Medulla oblongata (tissue), 1 donor: ENCODE results near the gene NHLRC4.

Experiments
- DNase-seq: peaks from one replicate; pipeline ENCODE4 v3.0.0-alpha.2; 2015; ENCODE audit errors: extremely low spot score

The NHLRC4 gene

DNA sequence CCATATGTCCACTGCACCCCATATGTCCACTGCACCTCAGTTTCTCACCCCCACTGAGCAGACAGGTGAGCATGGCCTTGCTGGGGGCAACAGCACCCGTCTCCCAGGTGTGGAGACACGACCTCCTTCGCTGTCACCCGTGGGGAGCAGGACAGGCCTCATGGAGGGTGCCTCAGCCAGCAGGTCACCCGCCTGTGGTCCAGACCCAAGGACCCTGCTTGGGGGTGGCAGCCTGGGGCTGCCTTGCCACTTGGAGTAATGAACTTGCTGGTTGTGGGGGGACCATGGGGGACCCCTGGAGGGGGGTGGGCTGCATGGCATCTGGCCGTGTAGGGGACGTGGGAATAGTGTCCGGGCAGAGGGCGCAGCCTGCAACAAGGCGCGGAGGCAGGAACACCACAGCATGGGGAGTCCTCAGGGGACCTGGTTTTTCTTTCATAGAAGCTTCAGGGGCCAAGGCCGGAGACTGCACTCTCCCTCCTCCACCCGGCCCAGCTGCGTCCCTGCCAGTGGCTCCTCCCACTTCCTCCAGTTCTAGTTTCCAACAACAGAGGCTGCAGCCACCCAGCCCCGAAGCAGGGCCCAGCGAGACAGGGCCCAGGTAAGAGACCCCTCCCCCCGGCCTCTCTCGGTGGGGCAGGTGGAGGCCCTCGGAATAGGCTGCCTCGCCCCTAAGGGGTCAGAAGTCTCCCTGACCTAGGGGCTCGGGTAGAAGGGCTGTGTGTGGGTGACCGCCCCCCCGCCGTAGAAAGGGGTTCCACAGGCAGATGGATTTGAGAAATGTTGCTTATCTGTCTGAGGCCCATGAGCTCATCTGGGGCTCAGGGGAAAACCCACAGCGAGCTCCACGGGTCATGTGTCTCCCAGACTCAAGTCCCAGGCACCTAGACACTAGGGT, at the start of gene NHLRC4:
Gene NHLRC4, plus strand, starts transcription at position 531 of the 898 bp plus-strand sequence. CDS start 1,043 bp downstream, outside the sequence.
- DNase-seq, result peak; percentile 24

GRCh38 chr16:518858-519257, 47.9 kb upstream of the NHLRC4 start:
- peak; percentile 55 for DNase-seq

DNA sequence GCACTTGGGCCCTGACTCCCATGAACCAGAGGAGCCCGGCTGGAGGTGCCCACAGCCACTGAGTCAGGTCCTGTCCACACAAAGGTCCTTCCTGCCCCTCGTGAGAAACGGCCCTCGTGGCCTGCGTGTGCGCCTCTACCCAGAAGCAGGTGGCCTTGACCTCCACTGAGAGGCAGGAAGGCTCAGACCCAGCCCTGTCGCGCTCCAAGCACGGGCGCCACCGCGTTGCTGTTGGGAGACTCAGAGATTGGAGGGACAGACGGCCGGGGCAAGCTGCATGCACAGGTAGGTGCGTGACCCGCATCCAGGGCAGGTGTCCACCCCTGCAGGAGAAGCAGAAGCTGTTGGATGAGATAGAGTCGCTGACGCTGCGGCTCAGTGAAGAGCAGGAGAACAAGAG, 47.4 kb upstream of the NHLRC4 start:
- DNase-seq, result no peak

DNA sequence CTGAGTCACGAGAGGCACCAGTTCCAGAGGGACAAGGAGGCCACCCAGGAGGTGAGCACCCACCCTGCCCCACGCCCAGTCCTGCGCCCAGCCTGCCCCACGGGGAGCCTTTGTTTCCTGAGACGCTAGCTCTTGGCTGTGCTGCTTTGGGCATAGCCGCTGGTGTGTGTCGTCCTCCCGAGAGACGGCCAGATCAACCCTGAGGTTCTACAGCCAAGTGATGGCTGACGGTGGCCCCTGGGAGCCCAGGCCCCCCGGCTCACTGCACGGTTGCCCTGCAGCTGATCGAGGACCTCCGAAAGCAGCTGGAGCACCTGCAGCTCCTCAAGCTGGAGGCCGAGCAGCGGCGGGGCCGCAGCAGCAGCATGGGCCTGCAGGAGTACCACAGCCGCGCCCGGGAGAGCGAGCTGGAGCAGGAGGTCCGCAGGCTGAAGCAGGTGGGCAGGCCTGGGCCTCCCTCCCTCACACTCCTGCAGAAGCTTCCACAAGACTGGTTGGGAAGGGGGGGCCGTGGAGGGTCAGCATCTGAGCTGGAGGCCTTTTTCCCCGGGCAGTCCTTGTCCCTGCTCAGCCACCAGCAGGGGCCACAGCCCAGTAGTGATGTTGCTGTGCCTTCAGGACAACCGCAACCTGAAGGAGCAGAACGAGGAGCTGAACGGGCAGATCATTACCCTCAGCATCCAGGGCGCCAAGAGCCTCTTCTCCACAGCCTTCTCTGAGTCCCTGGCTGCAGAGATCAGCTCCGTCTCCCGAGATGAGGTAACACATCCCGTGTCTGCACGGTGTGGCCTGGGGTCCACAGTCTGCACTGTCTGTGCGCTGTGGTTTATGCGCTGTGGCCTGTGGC, 46.7 kb upstream of the NHLRC4 start:
- no peak for DNase-seq

DNA sequence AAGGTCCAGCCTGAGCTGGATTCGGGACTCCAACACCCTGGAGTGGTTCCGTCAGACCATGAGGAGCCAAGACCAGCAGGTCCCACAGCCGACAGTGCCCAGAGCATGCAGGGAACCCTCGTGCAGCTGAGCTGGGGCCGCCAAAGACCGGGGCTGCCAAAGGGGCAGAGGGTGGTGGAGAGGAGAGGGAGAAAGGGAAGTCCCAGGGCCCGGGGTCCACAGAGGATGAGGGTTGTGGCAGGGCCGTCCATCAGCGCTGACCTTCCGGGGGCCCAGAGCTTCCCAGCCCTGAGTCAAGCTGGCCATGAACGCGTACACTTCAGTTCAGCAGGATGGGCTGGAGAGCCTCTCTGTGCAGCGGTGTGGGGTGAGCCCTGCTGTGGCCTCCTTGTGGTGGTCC, 46.0 kb upstream of the NHLRC4 start:
- no peak for DNase-seq

DNA sequence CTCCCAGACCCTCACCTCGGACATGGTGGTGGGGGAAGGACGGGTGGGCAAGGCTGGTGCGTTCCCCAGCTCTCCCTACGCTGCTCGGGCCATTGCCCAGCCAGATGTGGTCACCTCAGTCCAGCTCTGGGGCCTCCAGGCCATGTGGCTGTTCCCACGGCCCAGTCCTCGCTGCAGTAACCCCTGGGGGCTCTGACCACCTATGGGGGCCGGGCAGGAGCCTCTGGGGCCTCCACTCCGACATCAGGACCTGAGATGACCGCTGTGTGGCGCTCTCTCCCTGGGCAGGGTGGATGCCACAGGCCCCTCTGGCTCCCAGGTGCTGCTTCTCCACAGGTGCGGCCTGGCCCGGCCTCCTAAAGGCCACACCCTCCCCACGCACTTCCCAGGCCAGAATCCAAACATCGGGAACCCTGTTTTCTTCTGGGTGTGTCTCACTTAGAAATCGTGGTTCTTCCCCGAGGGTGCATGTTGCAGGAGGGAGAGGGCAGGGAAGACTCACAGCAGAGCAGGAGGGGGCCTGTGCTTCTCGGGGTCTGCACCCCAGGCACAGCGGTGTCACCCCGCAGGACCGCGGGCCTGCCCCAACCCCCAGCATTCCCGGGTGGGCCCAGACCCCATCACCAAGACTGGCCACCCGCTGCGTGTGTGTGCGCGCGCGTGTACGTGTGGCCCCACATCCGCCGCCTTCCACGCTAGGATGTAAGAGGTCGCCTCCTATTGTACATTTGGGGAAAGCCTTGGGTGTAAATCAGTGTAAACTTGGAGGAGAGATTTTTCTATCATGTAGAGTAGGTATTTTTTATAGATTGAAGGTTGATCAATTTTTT, 45.2 kb upstream of the NHLRC4 start:
- no peak for DNase-seq

DNA sequence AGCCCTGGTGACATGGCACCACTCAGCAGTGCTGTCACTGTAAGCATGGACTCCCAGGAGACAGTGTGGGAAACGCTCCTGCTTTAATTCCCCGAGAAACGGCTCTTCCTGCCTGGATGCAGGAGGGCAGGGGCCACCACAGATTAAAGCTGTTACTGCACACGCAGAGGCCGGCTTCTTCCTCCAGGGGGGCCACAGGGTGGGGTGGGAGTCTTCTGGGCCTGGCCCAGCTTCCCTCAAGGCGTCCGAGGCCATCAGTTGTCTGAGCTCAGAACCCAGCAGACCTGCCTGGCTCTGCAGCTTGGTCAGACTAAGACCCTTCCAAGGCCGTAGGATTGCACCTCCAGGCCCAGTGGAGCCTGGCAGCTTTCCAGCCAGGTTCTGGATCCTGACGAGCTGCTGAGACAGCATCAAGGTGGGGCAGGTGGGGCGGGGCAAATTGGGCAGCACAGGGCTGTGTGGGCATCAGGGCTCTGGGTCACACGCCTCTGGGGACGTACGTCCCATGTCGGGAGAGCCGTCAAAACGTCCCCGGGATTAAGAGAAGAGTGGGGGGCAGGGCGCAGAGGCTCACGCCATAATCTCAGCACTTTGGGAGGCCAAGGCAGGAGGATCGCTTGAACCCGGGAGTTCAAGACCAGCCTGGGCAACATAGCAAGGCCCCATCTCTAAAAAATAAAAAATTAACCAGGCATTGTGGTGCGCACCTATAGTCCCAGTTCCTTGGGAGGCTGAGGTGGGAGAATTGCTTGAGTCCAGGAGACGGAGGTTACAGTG, 44.3 kb upstream of the NHLRC4 start:
- DNase-seq, result no peak

DNA sequence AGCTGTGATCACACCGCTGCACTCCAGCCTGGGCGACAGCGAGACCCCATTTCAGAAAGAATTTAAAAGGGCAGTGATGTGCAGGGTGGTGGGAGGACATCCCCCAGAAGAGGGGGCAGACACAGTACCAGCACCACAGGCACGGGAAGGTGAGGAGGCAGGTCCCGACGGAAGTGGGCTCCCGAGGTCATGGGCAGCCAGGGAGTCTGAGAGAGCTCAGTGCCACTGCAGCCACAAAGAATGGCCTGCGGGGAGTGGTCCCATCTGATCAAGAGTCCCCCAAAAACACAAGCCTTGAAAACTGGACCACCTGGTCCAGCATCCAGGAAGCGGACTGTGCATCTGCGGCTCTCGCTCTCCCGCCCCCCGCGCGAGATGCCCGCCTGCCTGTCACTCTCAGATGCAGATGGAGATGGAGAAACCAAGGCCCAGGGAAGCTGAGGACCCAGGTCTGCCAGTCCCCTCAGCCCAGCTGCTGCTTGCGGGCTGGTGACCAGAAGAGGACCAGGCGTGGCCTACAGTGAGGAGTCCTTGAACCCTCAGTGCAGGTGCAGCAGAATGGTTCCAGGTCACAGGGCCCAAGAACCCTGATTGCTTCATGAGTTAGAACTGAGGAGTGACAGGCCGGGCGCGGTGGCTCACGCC, 43.6 kb upstream of the NHLRC4 start:
- no peak for DNase-seq

- DNase-seq, result peak; percentile 15
Observed at GRCh38 chr16:524274-525040, 42.3 kb upstream of the NHLRC4 start.

DNA sequence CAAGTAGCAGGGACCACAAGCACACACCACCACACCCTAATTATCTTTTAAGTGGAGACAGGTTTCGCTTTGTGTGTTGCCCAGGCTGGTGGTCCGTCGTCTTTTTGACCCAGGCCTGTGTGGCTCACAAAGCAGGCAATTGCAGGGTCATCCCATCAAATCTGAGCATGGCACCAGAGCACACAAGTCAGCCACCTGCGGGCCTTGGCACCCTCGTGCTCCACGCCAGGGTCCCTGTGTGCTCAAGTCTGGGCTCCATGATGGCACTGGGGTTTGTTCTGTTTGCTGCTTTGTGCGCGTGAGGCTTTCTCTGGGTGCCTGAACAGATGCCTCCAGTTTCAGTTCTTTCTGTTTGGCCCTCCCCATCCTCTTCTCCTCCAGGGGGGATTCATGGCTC, 41.7 kb upstream of the NHLRC4 start:
- DNase-seq, result no peak

DNA sequence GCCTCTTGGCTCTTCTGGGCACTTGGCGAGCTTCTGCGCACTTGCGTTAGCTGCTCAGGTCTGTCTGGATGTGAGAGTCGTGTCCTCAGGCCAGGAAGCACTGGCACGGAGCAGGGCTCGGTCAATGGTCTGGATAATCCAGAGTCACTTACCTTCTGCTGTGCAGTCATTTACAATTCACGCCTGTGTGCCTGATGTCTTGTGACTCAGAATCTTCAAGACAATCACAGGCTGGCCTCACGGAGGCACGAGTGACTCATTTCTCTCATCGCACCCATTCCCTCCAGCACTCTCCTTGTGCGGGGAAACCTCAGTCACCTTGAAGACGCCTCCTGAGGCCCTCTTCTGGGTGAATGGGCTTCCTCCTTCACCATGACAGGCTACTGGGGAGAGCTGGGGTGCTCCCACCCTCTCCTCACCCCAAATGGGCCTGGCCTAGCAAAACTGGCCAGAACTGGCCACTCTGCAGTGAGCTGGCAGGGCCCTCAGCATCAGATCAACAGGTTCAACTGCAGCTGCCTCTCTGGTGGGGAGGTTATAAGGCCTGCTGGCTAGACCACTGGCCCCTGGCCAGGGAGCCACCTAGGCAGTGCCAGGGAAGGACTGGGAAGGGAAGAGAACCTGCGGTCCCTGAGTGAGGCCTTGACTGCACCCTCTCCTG, 41.2 kb upstream of the NHLRC4 start:
- no peak for DNase-seq

- DNase-seq, result peak; percentile 8
Observed at GRCh38 chr16:526181-527014, 40.4 kb upstream of the NHLRC4 start.

DNA sequence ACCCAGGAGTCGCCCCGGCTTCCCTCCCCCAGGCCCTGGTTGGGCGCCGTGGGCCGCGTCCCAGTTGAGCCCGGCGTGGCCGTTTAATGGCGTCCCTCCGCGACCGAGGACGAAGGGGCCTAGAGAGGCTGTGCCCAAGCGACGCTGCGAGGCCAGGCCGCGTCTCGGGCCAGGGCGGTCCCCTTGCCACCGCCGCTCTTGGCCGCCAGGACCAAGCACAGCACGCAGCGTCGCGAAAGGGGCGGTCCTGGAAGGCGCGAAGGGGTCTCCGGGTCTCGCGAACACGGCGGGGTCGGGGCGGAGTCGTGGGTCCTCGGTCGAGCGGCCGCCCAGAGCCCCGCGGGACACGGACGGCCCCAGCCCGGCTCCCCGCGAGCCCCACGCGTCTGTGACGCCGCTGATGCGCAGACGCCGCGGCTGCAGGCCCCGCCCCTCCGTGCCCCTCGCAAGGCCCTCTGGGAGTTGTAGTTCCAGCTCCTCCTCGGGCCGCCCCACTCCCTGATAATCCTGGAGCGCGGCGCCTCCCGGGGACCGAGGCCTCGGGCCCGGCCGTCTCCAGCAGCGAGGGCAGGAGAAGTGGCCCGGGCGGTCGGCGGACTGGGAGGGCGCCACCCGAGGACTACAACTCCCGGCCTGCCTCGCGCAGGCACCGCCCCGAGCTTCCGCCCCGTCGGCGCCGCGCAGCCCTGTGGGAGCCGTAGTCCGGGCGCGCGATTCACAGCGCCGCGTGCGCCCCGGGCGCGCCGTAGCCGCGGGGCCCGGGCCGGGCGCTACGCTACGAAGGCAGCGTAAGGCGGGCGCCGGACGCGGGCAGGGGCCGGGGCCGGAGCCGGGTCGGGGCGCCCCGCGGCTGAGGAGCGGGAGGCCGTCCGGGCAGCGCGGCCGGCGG, 39.5 kb upstream of the NHLRC4 start, which contains the start of gene CAPN15:
Gene CAPN15, plus strand, starts transcription at position 698 of the 889 bp plus-strand sequence. CDS start 19,127 bp downstream, outside the sequence.
- peak; percentile 88 for DNase-seq

- DNase-seq, result no peak
Observed at GRCh38 chr16:528111-529011, 38.4 kb upstream of the NHLRC4 start.

DNA sequence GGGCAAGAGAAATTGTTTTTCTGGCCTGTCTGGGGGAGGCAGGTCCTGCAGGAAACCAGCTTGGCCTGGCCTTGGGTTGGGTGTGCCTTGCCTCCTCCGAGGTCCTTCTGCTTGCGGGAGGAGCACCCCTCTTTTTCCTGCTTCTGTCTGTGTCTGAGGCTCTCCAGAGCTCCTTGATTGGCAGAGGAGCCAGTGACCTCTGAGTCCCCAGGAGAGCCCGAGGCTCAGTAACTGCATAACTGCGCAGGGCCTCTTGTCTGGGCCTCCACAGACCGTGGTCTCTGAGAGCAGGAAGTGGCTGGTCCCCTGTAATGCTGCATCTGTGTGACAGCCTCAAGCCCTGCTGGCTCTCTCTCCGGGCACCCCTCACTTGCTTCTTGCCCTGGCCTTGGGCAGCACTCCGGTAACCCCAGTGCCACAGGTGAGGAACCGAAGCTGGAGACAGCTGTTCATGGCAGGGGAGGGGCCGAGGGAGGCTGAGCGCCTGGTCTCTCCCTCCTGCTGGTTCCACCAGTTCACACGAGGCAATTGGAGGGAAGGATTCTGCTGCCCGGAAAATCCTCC, 37.7 kb upstream of the NHLRC4 start:
- DNase-seq, result no peak
